Fibroblast of mammary gland (primary cell): ENCODE results near the gene SMO.

Experiments used
- DNase-seq: peaks from one replicate; pipeline ENCODE4 v3.0.0-alpha.2; 2010; ENCODE audit warnings: low read depth
- H3K4me3 ChIP-seq: 2 replicates; pipeline ENCODE4 v1.5.1; 2011; ENCODE audit warnings: low read depth, mild to moderate bottlenecking, low read length, moderate library complexity; ENCODE audit not compliant: control insufficient read depth
- TF ChIP-seq, protein P1 (sequence below): conservative IDR thresholded peaks from 2 replicates; pipeline ENCODE4 v1.5.1; 2011; ENCODE audit warnings: low read depth, low read length, inconsistent platforms; ENCODE audit not compliant: control insufficient read depth, insufficient read depth

Gene SMO

GRCh38 chr7:129149511-129149910 lies 38.9 kb upstream of the SMO start:
- no peak overlapping the region for H3K4me3 ChIP-seq
- no peak for DNase-seq
- TF ChIP-seq, protein P1, sequence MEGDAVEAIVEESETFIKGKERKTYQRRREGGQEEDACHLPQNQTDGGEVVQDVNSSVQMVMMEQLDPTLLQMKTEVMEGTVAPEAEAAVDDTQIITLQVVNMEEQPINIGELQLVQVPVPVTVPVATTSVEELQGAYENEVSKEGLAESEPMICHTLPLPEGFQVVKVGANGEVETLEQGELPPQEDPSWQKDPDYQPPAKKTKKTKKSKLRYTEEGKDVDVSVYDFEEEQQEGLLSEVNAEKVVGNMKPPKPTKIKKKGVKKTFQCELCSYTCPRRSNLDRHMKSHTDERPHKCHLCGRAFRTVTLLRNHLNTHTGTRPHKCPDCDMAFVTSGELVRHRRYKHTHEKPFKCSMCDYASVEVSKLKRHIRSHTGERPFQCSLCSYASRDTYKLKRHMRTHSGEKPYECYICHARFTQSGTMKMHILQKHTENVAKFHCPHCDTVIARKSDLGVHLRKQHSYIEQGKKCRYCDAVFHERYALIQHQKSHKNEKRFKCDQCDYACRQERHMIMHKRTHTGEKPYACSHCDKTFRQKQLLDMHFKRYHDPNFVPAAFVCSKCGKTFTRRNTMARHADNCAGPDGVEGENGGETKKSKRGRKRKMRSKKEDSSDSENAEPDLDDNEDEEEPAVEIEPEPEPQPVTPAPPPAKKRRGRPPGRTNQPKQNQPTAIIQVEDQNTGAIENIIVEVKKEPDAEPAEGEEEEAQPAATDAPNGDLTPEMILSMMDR, result no peak

GRCh38 chr7:129150199-129150996 lies 38.0 kb upstream of the SMO start:
- TF ChIP-seq, protein P1, result no peak
- no peak for DNase-seq
- no peak overlapping the region for H3K4me3 ChIP-seq

DNA sequence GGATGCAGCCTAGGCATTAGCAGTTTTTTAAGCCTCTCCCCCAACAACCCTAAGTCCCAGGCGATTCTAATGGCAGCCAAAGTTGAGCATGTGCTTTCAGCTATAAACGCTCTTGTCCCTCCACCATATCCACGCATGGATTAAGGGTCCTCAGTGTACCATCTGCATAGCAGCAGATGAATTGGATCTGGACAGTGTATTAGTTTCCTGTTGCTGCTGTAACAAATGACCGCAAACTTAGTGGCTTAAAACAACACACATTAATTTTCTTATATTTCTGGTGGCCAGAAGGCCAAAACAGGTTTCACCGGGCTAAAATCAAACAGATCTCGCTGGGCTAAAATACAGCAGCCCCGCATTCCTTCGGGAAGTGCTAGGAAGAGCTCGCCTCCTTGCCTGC lies 30.8 kb upstream of the SMO start:
- TF ChIP-seq, protein P1, result no peak
- DNase-seq, result no peak
- no peak overlapping the region for H3K4me3 ChIP-seq

GRCh38 chr7:129159539-129159938 lies 28.9 kb upstream of the SMO start:
- TF ChIP-seq, protein P1, result no peak
- DNase-seq, result no peak
- no peak overlapping the region for H3K4me3 ChIP-seq

GRCh38 chr7:129160161-129160905 lies 28.1 kb upstream of the SMO start:
- TF ChIP-seq, protein P1, result no peak
- DNase-seq, result no peak
- no peak overlapping the region for H3K4me3 ChIP-seq

- no peak for DNase-seq
- TF ChIP-seq, protein P1, result no peak
Measured at GRCh38 chr7:129161524-129162225, 26.8 kb upstream of the SMO start.

More at GRCh38 chr7:129161524-129162225, 26.8 kb upstream of the SMO start:
- no peak overlapping the region for H3K4me3 ChIP-seq
